GM23248 (cell line): ENCODE data around the gene SELENBP1. TPM values are rescaled to one million over a fixed set of nuclear protein-coding genes. Genes with fewer than 3 reads are reported as not detected.

ENCODE experiments used
- DNase-seq: peaks from one replicate; pipeline ENCODE4 v3.0.0-alpha.2; 2015
- H2AFZ ChIP-seq: fragments of 200-600 bp; sonication (generic); 2 replicates; pipeline ENCODE4 v1.6.1; 2016; ENCODE audit warnings: antibody characterized with exemption
- H3F3A ChIP-seq: fragments of 200-600 bp; sonication (generic); 2 replicates; pipeline ENCODE4 v1.6.1; 2016; ENCODE audit warnings: mild to moderate bottlenecking, antibody characterized with exemption, mixed run types; ENCODE audit not compliant: insufficient read depth
- H3K27ac ChIP-seq: fragments of 200-600 bp; sonication (generic); 2 replicates; pipeline ENCODE4 v1.5.1; 2016; ENCODE audit warnings: mild to moderate bottlenecking
- H3K27me3 ChIP-seq: fragments of 200-600 bp; sonication (generic); replicated peaks from 2 replicates; pipeline ENCODE4 v1.6.1; 2016; ENCODE audit warnings: mild to moderate bottlenecking; ENCODE audit not compliant: insufficient read depth
- H3K36me3 ChIP-seq: fragments of 200-600 bp; sonication (generic); 2 replicates; pipeline ENCODE4 v1.6.1; 2016; ENCODE audit warnings: low read depth, mild to moderate bottlenecking
- H3K4me1 ChIP-seq: fragments of 200-600 bp; sonication (generic); 2 replicates; pipeline ENCODE4 v1.6.1; 2016; ENCODE audit warnings: mild to moderate bottlenecking; ENCODE audit not compliant: insufficient read depth
- H3K4me2 ChIP-seq: fragments of 200-600 bp; sonication (generic); one replicate; pipeline ENCODE4 v1.6.1; 2016; ENCODE audit warnings: mild to moderate bottlenecking; ENCODE audit not compliant: unreplicated experiment
- H3K4me3 ChIP-seq: fragments of 200-600 bp; sonication (generic); 2 replicates; pipeline ENCODE4 v1.5.1; 2016; ENCODE audit warnings: mild to moderate bottlenecking
- H3K79me2 ChIP-seq: fragments of 200-600 bp; sonication (generic); 2 replicates; pipeline ENCODE4 v1.6.1; 2016; ENCODE audit warnings: mild to moderate bottlenecking; ENCODE audit not compliant: insufficient read depth
- H3K9ac ChIP-seq: fragments of 200-600 bp; sonication (generic); 2 replicates; pipeline ENCODE4 v1.6.1; 2016; ENCODE audit warnings: mild to moderate bottlenecking
- H3K9me2 ChIP-seq: fragments of 200-600 bp; sonication (generic); 2 replicates; pipeline ENCODE4 v1.6.1; 2016; ENCODE audit warnings: mixed run types, mild to moderate bottlenecking, moderate library complexity; ENCODE audit not compliant: insufficient read depth
- H3K9me3 ChIP-seq: fragments of 200-600 bp; sonication (generic); one replicate; pipeline ENCODE4 v1.6.1; 2017; ENCODE audit warnings: low read depth
- H4K20me1 ChIP-seq: fragments of 200-600 bp; sonication (generic); 2 replicates; pipeline ENCODE4 v1.6.0; 2016; ENCODE audit not compliant: insufficient read depth
- EZH2 ChIP-seq: fragments of 200-600 bp; sonication (generic); IDR thresholded peaks from 2 replicates; pipeline ENCODE4 v1.6.1; 2018; ENCODE audit warnings: antibody characterized with exemption, mild to moderate bottlenecking; ENCODE audit not compliant: insufficient read depth, poor library complexity, severe bottlenecking
- EZH2phosphoT487 ChIP-seq: fragments of 200-600 bp; sonication (generic); IDR thresholded peaks from 2 replicates; pipeline ENCODE4 v1.6.1; 2018; ENCODE audit warnings: antibody characterized with exemption, moderate library complexity, mild to moderate bottlenecking, low read depth; ENCODE audit not compliant: insufficient read depth
- WGBS, 2 experiments: methylation state at CpG; one replicate each; pipeline ENCODE4 v1.1.6; 2015 to 2017; ENCODE audit warnings: low lambda C conversion rate in 2 of 2, low coverage in 1 of 2; ENCODE audit errors: missing lambda C conversion rate in 2 of 2; 5-methylcytosine and 5-hydroxymethylcytosine counted together
- in situ Hi-C: fragments of 300-500 bp; cut with MboI; formaldehyde crosslinking; loops from 2 replicates; pipeline ENCODE4 v1.15.0; 2020
- polyA plus RNA-seq: library from polyadenylated mRNA; unstranded; fragments of >200 nt; fragmentation: Nextera tagmentation; extraction: Ambion mirVana; gene quantifications from 2 replicates; pipeline ENCODE4 v1.2.1, GENCODE V29; 2016
- total RNA-seq: library from RNA; depleted of rRNA; stranded (reverse); fragments of >200 nt; shearing (Covaris generic); gene quantifications from 2 replicates; pipeline ENCODE4 v1.2.3, GENCODE V29; 2014

The SELENBP1 gene
- total and polyA plus RNA-seq, 2 experiments from 2014 or later, result 3.0 to 4.0 TPM

GRCh38 chr1:151405187-151405951, 32.9 kb upstream of the SELENBP1 start:
- H3K4me1 ChIP-seq, result peaks cover 15% of the 10 kb centered on the region
- no peaks in the 10 kb centered on the region for H3K27me3 ChIP-seq
- H3K27ac ChIP-seq, result no peak overlapping the region
- no peak overlapping the region for H2AFZ ChIP-seq
- in situ Hi-C loops, result no loop called here
- peaks cover 52% of the 10 kb centered on the region for H3F3A ChIP-seq
- H3K9ac ChIP-seq, result no peak overlapping the region
- no peak overlapping the region for H3K4me3 ChIP-seq
- H3K4me2 ChIP-seq, result no peak overlapping the region
- H3K36me3 ChIP-seq, result peaks cover 64% of the 10 kb centered on the region
- H3K79me2 ChIP-seq, result peaks cover 14% of the 10 kb centered on the region
- H3K9me3 ChIP-seq, result no peaks in the 10 kb centered on the region
- H4K20me1 ChIP-seq, result no peaks in the 10 kb centered on the region
- H3K9me2 ChIP-seq, result no peaks in the 10 kb centered on the region
- no peak for TF ChIP-seq EZH2phosphoT487
- TF ChIP-seq EZH2, result no peak
- no peak for DNase-seq
- 88 to 89% methylated on average over 13 of the region's 13 CpGs for WGBS, 2 experiments

- TF ChIP-seq EZH2phosphoT487 (no peak), EZH2 (no peak)
- in situ Hi-C loops, result no loop called here
- Histone ChIP-seq H3K4me3 (no peak overlapping the region), H3K27me3 (no peaks in the 10 kb centered on the region), H3K4me2 (no peak overlapping the region), H3K4me1 (peaks cover 18% of the 10 kb centered on the region), H3K27ac (no peak overlapping the region), H4K20me1 (no peaks in the 10 kb centered on the region), H3K9me3 (no peaks in the 10 kb centered on the region), H2AFZ (no peak overlapping the region), H3F3A (peaks cover 48% of the 10 kb centered on the region), H3K79me2 (peaks cover 24% of the 10 kb centered on the region), H3K36me3 (peaks cover 54% of the 10 kb centered on the region), H3K9ac (no peak overlapping the region), H3K9me2 (no peaks in the 10 kb centered on the region)
- 96 to 97% methylated on average over 3 of the region's 3 CpGs for WGBS, 2 experiments
- no peak for DNase-seq
Measured at GRCh38 chr1:151403612-151404011, 31.1 kb upstream of the SELENBP1 start.

- Histone ChIP-seq H3K27me3 (no peaks in the 10 kb centered on the region), H3K9ac (no peak overlapping the region), H3K79me2 (peaks cover 24% of the 10 kb centered on the region), H3K9me2 (no peaks in the 10 kb centered on the region), H3K4me1 (peaks cover 18% of the 10 kb centered on the region), H4K20me1 (no peaks in the 10 kb centered on the region), H3K9me3 (no peaks in the 10 kb centered on the region), H3K4me3 (no peak overlapping the region), H3K36me3 (peaks cover 54% of the 10 kb centered on the region), H3F3A (peaks cover 48% of the 10 kb centered on the region), H3K27ac (no peak overlapping the region), H3K4me2 (no peak overlapping the region), H2AFZ (no peak overlapping the region)
- TF ChIP-seq EZH2, result no peak
- no peak for TF ChIP-seq EZH2phosphoT487
- in situ Hi-C loops, result no loop called here
- WGBS, 2 experiments, result 22 to 27% methylated on average over 2 of the region's 2 CpGs
- no peak for DNase-seq
Measured at GRCh38 chr1:151402764-151403163, 30.3 kb upstream of the SELENBP1 start.

- Histone ChIP-seq H3K9me3 (no peaks in the 10 kb centered on the region), H3K4me1 (peaks cover 18% of the 10 kb centered on the region), H2AFZ (no peak overlapping the region), H3K27ac (peak overlapping the region; percentile 22), H3K79me2 (peaks cover 24% of the 10 kb centered on the region), H3F3A (peaks cover 48% of the 10 kb centered on the region), H3K9me2 (no peaks in the 10 kb centered on the region), H4K20me1 (no peaks in the 10 kb centered on the region), H3K9ac (no peak overlapping the region), H3K36me3 (peaks cover 46% of the 10 kb centered on the region), H3K4me3 (no peak overlapping the region), H3K27me3 (no peaks in the 10 kb centered on the region), H3K4me2 (no peak overlapping the region)
- no peak for DNase-seq
- in situ Hi-C loops, result no loop called here
- no peak for TF ChIP-seq EZH2
- TF ChIP-seq EZH2phosphoT487, result no peak
- 51 to 64% methylated on average over 2 of the region's 2 CpGs for WGBS, 2 experiments
Measured at GRCh38 chr1:151401860-151402259, 29.4 kb upstream of the SELENBP1 start.
